GM12875 (cell line): ENCODE data around the gene KCNG2.

Experiments used
- H3K4me3 ChIP-seq: one replicate; pipeline ENCODE4 v1.5.1; 2011; ENCODE audit warnings: low read depth, low read length, control low read depth
- TF ChIP-seq, protein P1 (sequence below): IDR thresholded peaks from 2 replicates; pipeline ENCODE4 v1.5.1; 2011; ENCODE audit warnings: low read depth, mild to moderate bottlenecking, control low read depth, inconsistent platforms, low read length, moderate library complexity, borderline replicate concordance; ENCODE audit not compliant: insufficient read depth

The KCNG2 gene

DNA sequence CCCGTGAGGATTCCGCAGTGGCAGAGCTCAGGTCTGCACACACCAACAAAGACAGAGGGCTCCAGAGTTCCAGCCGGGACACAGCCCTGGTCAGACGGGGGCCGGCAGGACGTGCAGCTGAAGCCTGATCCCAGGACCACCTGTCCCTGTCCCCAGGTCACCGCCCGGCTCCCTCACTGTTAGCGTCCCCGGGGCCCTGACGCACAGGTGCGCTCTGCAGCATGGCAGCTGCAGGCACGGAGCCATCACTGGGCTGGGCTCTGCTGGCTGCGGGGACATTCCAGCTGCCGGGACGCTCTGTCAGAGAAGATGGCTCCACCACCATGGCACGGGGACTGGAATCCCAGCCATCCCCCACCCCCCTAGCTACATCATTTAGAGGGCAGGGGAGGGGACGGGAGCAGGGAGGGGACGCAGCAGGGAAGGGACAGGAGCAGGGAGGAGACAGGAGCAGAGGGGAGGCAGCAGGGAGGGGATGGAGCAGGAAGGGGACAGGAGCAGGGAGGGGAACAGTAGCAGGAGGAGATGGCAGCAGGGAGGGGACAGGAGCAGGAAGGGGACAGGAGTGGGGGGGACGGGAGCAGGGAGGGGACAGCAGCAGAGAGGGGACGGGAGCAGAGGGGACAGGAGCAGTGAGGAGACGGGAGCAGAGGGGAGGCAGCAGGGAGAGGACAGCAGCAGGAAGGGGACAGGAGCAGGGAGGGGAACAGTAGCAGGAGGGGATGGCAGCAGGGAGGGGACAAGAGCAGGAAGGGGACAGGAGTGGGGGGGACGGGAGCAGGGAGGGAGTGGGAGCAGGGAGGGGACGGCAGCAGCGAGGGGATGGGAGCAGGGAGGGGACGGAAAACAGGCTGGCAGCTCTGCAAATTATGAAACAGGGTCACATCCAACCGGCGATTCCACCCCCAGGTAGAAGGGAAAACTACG lies 113.9 kb downstream of the KCNG2 start:
- no peak overlapping the region for H3K4me3 ChIP-seq
- TF ChIP-seq, protein P1, sequence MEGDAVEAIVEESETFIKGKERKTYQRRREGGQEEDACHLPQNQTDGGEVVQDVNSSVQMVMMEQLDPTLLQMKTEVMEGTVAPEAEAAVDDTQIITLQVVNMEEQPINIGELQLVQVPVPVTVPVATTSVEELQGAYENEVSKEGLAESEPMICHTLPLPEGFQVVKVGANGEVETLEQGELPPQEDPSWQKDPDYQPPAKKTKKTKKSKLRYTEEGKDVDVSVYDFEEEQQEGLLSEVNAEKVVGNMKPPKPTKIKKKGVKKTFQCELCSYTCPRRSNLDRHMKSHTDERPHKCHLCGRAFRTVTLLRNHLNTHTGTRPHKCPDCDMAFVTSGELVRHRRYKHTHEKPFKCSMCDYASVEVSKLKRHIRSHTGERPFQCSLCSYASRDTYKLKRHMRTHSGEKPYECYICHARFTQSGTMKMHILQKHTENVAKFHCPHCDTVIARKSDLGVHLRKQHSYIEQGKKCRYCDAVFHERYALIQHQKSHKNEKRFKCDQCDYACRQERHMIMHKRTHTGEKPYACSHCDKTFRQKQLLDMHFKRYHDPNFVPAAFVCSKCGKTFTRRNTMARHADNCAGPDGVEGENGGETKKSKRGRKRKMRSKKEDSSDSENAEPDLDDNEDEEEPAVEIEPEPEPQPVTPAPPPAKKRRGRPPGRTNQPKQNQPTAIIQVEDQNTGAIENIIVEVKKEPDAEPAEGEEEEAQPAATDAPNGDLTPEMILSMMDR: no peak

DNA sequence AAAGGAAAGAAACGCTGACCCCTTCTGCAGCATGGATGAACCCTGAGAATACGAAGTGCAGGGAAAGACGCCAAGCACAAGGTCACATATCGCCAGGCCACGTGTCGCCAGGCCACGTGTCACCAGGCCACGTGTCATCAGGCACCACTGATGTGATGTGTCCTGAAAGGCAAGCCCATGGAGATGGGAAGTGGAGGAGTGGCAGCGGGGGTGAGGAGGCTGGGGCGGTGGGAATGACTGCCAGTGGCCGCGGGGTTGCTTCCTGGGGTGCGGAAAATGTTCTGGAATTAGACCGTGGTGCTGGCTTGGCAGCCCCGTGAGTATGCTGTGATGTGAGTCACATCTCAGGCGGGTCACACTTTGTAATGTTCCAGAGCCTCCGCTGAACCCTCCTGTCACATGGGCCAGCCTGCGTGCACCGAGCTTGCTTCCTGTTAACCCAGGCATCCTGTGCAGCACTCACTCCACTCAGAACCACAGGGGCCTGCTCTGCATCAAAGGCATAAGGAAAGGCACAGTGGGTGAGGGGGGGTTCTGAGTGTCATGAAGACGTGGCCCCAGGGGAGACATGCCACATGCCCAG lies 114.8 kb downstream of the KCNG2 start:
- TF ChIP-seq, protein P1: no peak
- H3K4me3 ChIP-seq: no peak overlapping the region

DNA sequence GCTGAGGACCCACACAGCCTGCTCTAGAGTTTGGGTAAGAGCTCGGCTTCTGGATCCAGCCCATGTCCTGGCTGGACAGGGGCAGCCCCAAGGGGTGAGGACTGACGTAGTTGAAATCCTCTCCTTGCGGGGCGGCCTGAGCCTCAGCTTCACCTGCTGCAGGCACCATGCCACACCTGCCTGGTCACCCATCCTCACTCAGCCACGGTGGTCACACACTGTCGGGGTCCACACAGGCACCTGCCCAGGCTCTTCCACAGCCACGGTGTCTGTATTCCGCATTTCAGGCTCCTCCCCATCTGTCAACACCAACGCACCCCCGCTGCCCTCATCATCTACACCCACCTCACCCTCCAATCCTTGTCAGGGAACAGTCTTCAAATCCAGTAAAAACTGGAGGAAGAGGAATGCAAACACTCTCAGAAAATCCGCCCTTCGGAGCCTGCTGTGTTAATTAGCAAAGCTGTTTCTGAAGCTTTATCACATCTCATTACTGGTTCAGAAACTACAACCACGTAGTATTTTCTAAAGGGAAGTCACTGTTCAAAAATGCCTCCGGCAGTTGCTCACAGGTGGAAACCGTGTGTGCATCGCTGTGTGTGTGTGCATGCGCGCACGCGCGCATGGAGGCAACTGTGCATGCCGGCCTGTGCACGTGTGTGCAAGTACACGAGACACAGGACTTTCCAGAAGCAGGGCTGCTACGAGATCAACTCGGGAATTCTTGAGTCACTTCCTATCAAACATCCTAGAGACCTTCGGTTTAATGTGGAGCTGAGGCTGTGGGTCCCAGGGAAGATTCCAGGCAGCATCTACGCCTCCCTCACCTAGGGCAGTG lies 115.5 kb downstream of the KCNG2 start:
- TF ChIP-seq, protein P1: no peak
- no peak overlapping the region for H3K4me3 ChIP-seq

DNA sequence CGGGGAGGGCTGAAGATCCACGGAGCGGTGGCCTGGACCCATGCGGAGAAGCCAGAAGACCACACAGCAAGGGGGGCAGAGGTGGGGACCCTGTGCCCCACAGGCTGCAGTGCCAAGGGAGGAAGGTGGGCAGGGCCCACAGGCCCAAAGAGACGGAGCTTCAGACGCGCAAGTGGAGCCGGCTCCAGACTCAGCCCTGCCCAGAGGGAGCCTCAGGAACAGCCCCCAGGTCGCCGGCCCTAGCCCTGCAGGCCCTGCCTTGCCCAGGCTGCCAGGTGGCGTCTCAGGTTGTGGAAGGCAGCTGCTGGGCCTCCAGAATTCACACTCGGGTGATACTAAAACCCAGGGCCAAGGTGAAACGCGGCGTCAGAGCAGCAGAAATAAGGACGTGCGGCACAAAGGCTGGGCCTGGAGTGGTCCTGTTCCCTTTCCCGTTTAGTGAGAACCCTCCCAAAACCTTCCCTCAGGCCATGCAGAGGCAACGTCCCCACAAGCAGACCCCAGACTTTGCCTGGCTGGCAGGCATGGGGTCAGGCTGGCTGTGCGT lies 116.9 kb downstream of the KCNG2 start:
- TF ChIP-seq, protein P1: no peak
- H3K4me3 ChIP-seq: no peak overlapping the region

DNA sequence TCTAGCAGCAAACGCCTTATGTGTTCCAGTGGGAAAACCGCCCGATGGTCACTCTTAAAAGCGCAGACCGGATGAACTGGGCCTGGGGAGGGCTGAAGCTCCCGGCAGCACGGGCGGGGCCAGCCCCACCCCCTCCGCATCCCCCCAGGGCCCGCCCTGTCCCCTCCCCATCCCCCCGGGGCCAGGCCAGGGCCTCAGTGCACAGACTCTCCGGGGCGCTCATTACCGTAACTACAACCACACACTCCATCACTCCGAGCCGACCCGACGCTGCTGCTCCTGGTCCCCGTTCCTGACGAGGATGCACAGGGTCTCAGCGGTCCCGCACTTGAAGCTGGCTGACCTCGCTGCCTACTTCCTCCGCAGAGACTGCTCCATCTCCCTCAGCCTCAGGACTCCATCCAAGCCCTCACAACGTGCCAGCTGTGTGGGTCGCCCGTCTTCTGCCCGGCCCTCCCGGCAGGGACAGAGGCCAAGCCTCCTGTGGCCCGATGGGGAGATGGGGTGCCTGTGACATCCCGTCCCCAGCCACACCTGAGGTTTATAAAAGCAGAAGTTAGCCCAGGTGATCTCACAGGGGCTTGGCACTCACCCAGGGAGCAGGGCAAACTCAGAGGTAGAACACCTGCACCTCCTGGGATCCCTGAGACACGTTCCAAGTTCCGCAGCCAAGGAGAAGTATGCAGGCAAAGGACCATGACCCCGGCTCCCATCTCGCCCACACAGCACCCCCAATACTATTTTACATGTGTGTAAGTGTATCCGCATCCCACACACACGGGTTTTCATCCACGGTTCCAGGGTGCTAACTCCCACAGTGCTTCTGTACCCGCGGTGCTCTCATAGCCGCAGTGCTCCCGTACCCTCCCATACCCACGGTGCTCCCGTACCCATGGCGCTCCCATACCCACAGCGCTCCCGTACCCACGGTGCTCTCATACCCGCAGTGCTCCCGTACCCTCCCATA lies 117.7 kb downstream of the KCNG2 start:
- no peak overlapping the region for H3K4me3 ChIP-seq
- TF ChIP-seq, protein P1: no peak

DNA sequence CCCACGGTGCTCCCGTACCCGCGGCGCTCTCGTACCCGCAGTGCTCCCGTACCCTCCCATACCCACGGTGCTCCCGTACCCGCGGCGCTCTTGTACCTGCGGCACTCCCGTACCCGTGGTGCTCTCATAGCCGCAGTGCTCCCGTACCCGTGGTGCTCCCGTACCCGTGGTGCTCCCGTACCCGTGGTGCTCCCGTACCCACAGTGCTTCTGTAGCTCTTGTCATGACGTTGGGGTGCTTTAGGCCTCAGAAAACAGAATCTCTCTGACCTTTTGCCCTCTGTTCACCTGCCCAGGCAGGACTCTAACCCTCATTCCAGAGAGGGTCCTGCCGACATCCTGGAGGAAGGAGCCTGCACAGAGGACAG lies 118.4 kb downstream of the KCNG2 start:
- no peak overlapping the region for H3K4me3 ChIP-seq
- TF ChIP-seq, protein P1: no peak
